KMS-11 (cell line): ENCODE measurements around the gene FNBP1L.

Experiments used
- H2AFZ ChIP-seq: fragments of 200-600 bp; sonication (generic); 2 replicates; pipeline ENCODE4 v1.6.1; 2016; ENCODE audit warnings: antibody characterized with exemption, mixed run types, low read depth
- H3K27ac ChIP-seq: fragments of 200-600 bp; sonication (generic); 2 replicates; pipeline ENCODE4 v1.6.1; 2016; ENCODE audit warnings: mild to moderate bottlenecking, mixed run types
- H3K27me3 ChIP-seq: fragments of 200-600 bp; sonication (generic); 2 replicates; pipeline ENCODE4 v1.6.1; 2017; ENCODE audit warnings: mild to moderate bottlenecking, low read depth, mixed run types, moderate library complexity; ENCODE audit not compliant: insufficient read depth
- H3K36me3 ChIP-seq: fragments of 200-600 bp; sonication (generic); 2 replicates; pipeline ENCODE4 v1.6.1; 2017; ENCODE audit warnings: mild to moderate bottlenecking, mixed run types; ENCODE audit not compliant: insufficient read depth
- H3K4me1 ChIP-seq: fragments of 200-600 bp; sonication (generic); 2 replicates; pipeline ENCODE4 v1.6.1; 2016; ENCODE audit warnings: mild to moderate bottlenecking, low read depth, mixed run types; ENCODE audit not compliant: poor library complexity, severe bottlenecking
- H3K4me2 ChIP-seq: fragments of 200-600 bp; sonication (generic); 2 replicates; pipeline ENCODE4 v1.7.0; 2016; ENCODE audit warnings: mild to moderate bottlenecking, mixed run types
- H3K4me3 ChIP-seq: fragments of 200-600 bp; sonication (generic); IDR thresholded peaks from 2 replicates; pipeline ENCODE4 v1.6.1; 2017; ENCODE audit warnings: low read depth, low read length, mixed read lengths; ENCODE audit not compliant: insufficient read depth
- H3K79me2 ChIP-seq: fragments of 200-600 bp; sonication (generic); 2 replicates; pipeline ENCODE4 v1.6.1; 2016; ENCODE audit warnings: low read depth, mixed run types; ENCODE audit not compliant: insufficient read depth
- H3K9ac ChIP-seq: fragments of 200-600 bp; sonication (generic); 2 replicates; pipeline ENCODE4 v1.6.1; 2016; ENCODE audit warnings: mild to moderate bottlenecking, mixed run types
- H4K20me1 ChIP-seq: fragments of 200-600 bp; sonication (generic); 2 replicates; pipeline ENCODE4 v1.6.1; 2016; ENCODE audit warnings: mild to moderate bottlenecking, mixed run types; ENCODE audit not compliant: insufficient read depth
- TF ChIP-seq, protein P1 (sequence below): fragments of 200-600 bp; sonication (generic); conservative IDR thresholded peaks from 2 replicates; pipeline ENCODE4 v1.6.1; 2017; ENCODE audit warnings: low read depth, mild to moderate bottlenecking, antibody characterized with exemption, low read length, moderate library complexity, mixed read lengths

The FNBP1L gene

DNA sequence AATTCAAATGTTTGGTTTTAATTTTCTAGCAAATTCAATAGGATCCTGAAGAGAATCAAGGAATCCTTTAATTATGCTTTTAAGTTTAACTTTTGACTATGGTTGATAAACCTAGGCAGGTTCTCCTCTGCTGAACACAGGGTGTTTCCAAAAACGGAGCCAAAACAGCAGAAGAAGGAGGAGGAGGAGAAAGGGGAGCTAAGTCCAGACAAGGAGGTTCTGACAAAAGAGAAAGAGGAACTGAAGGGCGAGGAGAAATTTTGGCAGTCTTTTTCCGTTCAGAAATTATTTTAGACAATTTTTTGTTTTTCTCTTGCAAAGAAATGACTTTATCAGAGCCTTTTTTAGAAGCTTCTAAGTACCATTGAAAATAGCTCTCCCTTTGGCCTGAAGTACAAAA, 33.2 kb upstream of the FNBP1L start:
- Histone ChIP-seq H3K4me1 (no peaks in the 10 kb centered on the region), H3K4me2 (no peak overlapping the region), H3K79me2 (no peaks in the 10 kb centered on the region), H3K36me3 (no peaks in the 10 kb centered on the region), H4K20me1 (no peaks in the 10 kb centered on the region), H3K27ac (no peak overlapping the region), H2AFZ (no peak overlapping the region), H3K4me3 (no peak overlapping the region), H3K27me3 (no peaks in the 10 kb centered on the region), H3K9ac (no peak overlapping the region)
- TF ChIP-seq, protein P1, sequence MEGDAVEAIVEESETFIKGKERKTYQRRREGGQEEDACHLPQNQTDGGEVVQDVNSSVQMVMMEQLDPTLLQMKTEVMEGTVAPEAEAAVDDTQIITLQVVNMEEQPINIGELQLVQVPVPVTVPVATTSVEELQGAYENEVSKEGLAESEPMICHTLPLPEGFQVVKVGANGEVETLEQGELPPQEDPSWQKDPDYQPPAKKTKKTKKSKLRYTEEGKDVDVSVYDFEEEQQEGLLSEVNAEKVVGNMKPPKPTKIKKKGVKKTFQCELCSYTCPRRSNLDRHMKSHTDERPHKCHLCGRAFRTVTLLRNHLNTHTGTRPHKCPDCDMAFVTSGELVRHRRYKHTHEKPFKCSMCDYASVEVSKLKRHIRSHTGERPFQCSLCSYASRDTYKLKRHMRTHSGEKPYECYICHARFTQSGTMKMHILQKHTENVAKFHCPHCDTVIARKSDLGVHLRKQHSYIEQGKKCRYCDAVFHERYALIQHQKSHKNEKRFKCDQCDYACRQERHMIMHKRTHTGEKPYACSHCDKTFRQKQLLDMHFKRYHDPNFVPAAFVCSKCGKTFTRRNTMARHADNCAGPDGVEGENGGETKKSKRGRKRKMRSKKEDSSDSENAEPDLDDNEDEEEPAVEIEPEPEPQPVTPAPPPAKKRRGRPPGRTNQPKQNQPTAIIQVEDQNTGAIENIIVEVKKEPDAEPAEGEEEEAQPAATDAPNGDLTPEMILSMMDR = no peak

GRCh38 chr1:93415296-93415695, 32.6 kb upstream of the FNBP1L start:
- no peak overlapping the region for H3K4me3 ChIP-seq
- no peaks in the 10 kb centered on the region for H4K20me1 ChIP-seq
- no peak overlapping the region for H3K27ac ChIP-seq
- no peaks in the 10 kb centered on the region for H3K79me2 ChIP-seq
- H3K36me3 ChIP-seq = no peaks in the 10 kb centered on the region
- no peak overlapping the region for H3K9ac ChIP-seq
- H3K4me1 ChIP-seq = no peaks in the 10 kb centered on the region
- H2AFZ ChIP-seq = no peak overlapping the region
- TF ChIP-seq, protein P1 = no peak
- H3K4me2 ChIP-seq = no peak overlapping the region
- H3K27me3 ChIP-seq = no peaks in the 10 kb centered on the region

DNA sequence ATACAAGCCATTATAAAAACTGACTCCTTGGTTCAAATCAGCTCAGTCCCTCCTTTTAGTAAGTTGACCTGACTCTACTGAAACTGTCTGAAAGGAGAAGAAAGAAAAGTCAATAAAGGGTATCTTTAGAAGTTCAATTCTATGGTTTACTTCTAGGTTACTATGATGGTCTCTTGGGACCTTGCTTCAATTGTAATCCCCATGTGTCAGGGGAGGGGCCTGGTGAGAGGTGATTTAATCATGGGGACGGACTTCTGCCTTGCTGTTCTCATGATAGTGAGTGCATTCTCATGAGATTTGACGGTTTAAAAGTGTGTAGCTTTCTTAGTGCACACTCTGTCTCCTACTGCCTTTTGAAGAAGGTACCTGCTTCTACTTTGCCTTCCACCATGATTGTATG, 31.7 kb upstream of the FNBP1L start:
- no peaks in the 10 kb centered on the region for H3K36me3 ChIP-seq

DNA sequence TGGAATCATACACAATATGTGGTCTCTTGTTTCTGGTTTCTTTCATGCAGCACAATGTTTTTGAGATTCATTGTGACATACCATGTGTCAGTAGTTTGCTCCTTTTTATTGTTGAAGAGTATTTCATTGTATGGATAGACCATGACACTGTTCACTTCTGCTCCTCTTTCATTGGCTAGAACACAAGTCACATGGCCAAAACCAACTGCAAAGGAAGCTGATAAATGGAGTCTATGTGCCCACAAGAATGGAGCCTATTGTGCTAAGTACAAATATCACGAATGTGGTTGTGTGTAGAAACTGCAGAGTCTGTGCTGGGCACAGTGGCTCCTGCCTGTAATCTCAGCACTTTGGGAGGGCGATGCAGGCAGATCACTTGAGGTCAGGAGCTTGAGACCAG, 28.6 kb upstream of the FNBP1L start:
- no peaks in the 10 kb centered on the region for H3K79me2 ChIP-seq
- H3K4me3 ChIP-seq = no peak overlapping the region
- H4K20me1 ChIP-seq = no peaks in the 10 kb centered on the region
- H3K4me2 ChIP-seq = no peak overlapping the region
- no peaks in the 10 kb centered on the region for H3K36me3 ChIP-seq
- H3K27ac ChIP-seq = no peak overlapping the region
- H3K9ac ChIP-seq = no peak overlapping the region
- H3K4me1 ChIP-seq = no peaks in the 10 kb centered on the region
- H3K27me3 ChIP-seq = no peaks in the 10 kb centered on the region
- TF ChIP-seq, protein P1 = no peak
- H2AFZ ChIP-seq = no peak overlapping the region

More for the DNA sequence above, 31.7 kb upstream of the FNBP1L start:
- no peaks in the 10 kb centered on the region for H3K4me1 ChIP-seq
- no peaks in the 10 kb centered on the region for H4K20me1 ChIP-seq
- no peak overlapping the region for H3K27ac ChIP-seq
- TF ChIP-seq, protein P1 = no peak
- no peaks in the 10 kb centered on the region for H3K27me3 ChIP-seq
- no peak overlapping the region for H2AFZ ChIP-seq
- no peak overlapping the region for H3K9ac ChIP-seq
- H3K4me3 ChIP-seq = no peak overlapping the region
- no peaks in the 10 kb centered on the region for H3K79me2 ChIP-seq
- no peak overlapping the region for H3K4me2 ChIP-seq
